DND-41 (cell line): ENCODE data around the gene MATK.

ENCODE experiments used
- ATAC-seq: fragments of 200-7000 bp; cut with Tn5 transposase; 3 replicates; pipeline ENCODE4 v1.9.1; 2021; ENCODE audit warnings: low read depth; ENCODE audit not compliant: insufficient read depth
- DNase-seq: peaks from one replicate; pipeline ENCODE4 v3.0.0-alpha.2; 2020
- H2AFZ ChIP-seq: 2 replicates; pipeline ENCODE4 v1.6.0; 2012; ENCODE audit warnings: low read depth, low read length
- H3K27ac ChIP-seq: 2 replicates; pipeline ENCODE4 v1.5.1; 2012; ENCODE audit warnings: low read length, inconsistent platforms
- H3K27me3 ChIP-seq: fragments of 200-600 bp; sonication (generic); 2 replicates; pipeline ENCODE4 v1.6.0; 2012; ENCODE audit warnings: low read length, mild to moderate bottlenecking, inconsistent platforms; ENCODE audit not compliant: insufficient read depth, poor library complexity
- H3K36me3 ChIP-seq: 2 replicates; pipeline ENCODE4 v1.5.1; 2012; ENCODE audit warnings: low read length, inconsistent platforms; ENCODE audit not compliant: insufficient read depth
- H3K4me1 ChIP-seq: 2 replicates; pipeline ENCODE4 v1.5.1; 2012; ENCODE audit warnings: mild to moderate bottlenecking, low read length; ENCODE audit not compliant: insufficient read depth
- H3K4me2 ChIP-seq: 2 replicates; pipeline ENCODE4 v1.6.0; 2012; ENCODE audit warnings: mild to moderate bottlenecking, moderate library complexity, low read length, inconsistent platforms; ENCODE audit not compliant: insufficient read depth
- H3K4me3 ChIP-seq, 2 experiments: fragments of 200-600 bp in 1 of 2; shearing (Covaris generic) in 1 of 2; 2 replicates each; pipeline ENCODE4 v1.5.1; 2012 to 2016; ENCODE audit warnings: inconsistent platforms in 2 of 2, low read length in 2 of 2, mild to moderate bottlenecking in 2 of 2, low read depth in 1 of 2, moderate library complexity in 1 of 2
- H3K79me2 ChIP-seq: 2 replicates; pipeline ENCODE4 v1.6.0; 2012; ENCODE audit warnings: low read length, inconsistent platforms; ENCODE audit not compliant: insufficient read depth
- H3K9ac ChIP-seq: 2 replicates; pipeline ENCODE4 v1.6.0; 2012; ENCODE audit warnings: low read depth, mild to moderate bottlenecking, inconsistent platforms, low read length, moderate library complexity
- H3K9me3 ChIP-seq: 2 replicates; pipeline ENCODE4 v1.5.1; 2012; ENCODE audit warnings: low read length, moderate library complexity, mild to moderate bottlenecking, inconsistent platforms; ENCODE audit not compliant: insufficient read depth, severe bottlenecking
- H4K20me1 ChIP-seq: 2 replicates; pipeline ENCODE4 v1.6.0; 2012; ENCODE audit warnings: low read length; ENCODE audit not compliant: insufficient read depth
- CTCF ChIP-seq: IDR thresholded peaks from 2 replicates; pipeline ENCODE4 v1.5.1; 2012; ENCODE audit warnings: borderline replicate concordance, low read length, moderate library complexity, mild to moderate bottlenecking; ENCODE audit not compliant: poor library complexity, severe bottlenecking; ENCODE audit errors: extremely low read depth
- EZH2 ChIP-seq: IDR thresholded peaks from 3 replicates; pipeline ENCODE4 v1.6.1; 2012; ENCODE audit warnings: borderline replicate concordance, low read depth, mild to moderate bottlenecking, moderate library complexity, low read length, inconsistent platforms; ENCODE audit not compliant: severe bottlenecking

Gene MATK

GRCh38 chr19:3803114-3803888, 17.1 kb upstream of the MATK start:
- no peak for TF ChIP-seq CTCF
- TF ChIP-seq EZH2, result no peak
- no peak for ATAC-seq
- Histone ChIP-seq H3K9me3 (no peaks in the 10 kb centered on the region), H4K20me1 (no peaks in the 10 kb centered on the region), H3K4me2 (no peak overlapping the region), H3K9ac (no peak overlapping the region), H3K4me1 (peaks cover 14% of the 10 kb centered on the region), H3K4me3 (no peak overlapping the region), H3K79me2 (no peaks in the 10 kb centered on the region), H2AFZ (no peak overlapping the region), H3K27me3 (no peaks in the 10 kb centered on the region), H3K36me3 (no peaks in the 10 kb centered on the region), H3K27ac (no peak overlapping the region)
- DNase-seq, result no peak

GRCh38 chr19:3801412-3802096, 15.4 kb upstream of the MATK start:
- no peak for DNase-seq
- H2AFZ ChIP-seq, result no peak overlapping the region

GRCh38 chr19:3800996-3801395, 14.8 kb upstream of the MATK start:
- Histone ChIP-seq H3K27ac (no peak overlapping the region), H3K9ac (no peak overlapping the region), H3K36me3 (no peaks in the 10 kb centered on the region), H3K4me3 (no peak overlapping the region), H2AFZ (no peak overlapping the region), H3K79me2 (no peaks in the 10 kb centered on the region), H3K27me3 (no peaks in the 10 kb centered on the region), H3K9me3 (peaks cover 5% of the 10 kb centered on the region), H4K20me1 (no peaks in the 10 kb centered on the region), H3K4me2 (no peak overlapping the region), H3K4me1 (peaks cover 24% of the 10 kb centered on the region)
- DNase-seq (no peak), ATAC-seq (no peak)
- TF ChIP-seq EZH2, result no peak
- TF ChIP-seq CTCF, result no peak

More at GRCh38 chr19:3801412-3802096, 15.4 kb upstream of the MATK start:
- no peak overlapping the region for H3K4me3 ChIP-seq
- H3K27ac ChIP-seq, result no peak overlapping the region
- H3K27me3 ChIP-seq, result no peaks in the 10 kb centered on the region
- TF ChIP-seq CTCF (no peak), EZH2 (no peak)
- H3K4me1 ChIP-seq, result peaks cover 24% of the 10 kb centered on the region
- ATAC-seq, result no peak
- no peaks in the 10 kb centered on the region for H3K36me3 ChIP-seq
- H4K20me1 ChIP-seq, result no peaks in the 10 kb centered on the region
- peaks cover 1% of the 10 kb centered on the region for H3K9me3 ChIP-seq
- H3K9ac ChIP-seq, result no peak overlapping the region
- H3K79me2 ChIP-seq, result no peaks in the 10 kb centered on the region
- H3K4me2 ChIP-seq, result no peak overlapping the region
